RCC 7860 (cell line): ENCODE measurements around the gene PBRM1.

Experiments
- DNase-seq: peaks from one replicate; pipeline ENCODE4 v3.0.0-alpha.2; 2015; ENCODE audit warnings: low spot score
- FAIRE-seq: peaks from 2 replicates; lab custom pipeline; 2012; peaks lifted over from hg19 to GRCh38; lab: Jason Lieb, UNC

PBRM1 gene

DNA sequence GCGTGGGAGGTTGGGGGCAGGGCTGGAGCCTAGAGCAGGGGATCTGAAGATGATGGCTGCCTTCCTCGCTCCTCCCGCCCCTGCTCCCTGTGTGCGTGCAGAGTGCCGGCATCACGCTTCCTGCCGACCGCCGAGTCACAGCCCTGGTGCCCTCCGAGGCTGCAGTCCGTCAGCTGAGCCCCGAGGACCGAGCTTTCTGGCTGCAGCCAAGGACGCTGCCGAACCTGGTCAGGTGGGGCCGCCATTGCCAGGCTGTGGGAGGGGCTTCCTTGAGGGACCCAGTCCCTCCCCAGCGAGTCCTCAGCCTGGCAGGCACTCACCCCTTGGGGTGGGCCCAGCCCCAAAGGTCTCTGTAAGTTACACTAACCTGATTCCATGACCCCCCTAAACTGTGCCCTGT, 173.0 kb downstream of the PBRM1 start:
- no peak for FAIRE-seq

DNA sequence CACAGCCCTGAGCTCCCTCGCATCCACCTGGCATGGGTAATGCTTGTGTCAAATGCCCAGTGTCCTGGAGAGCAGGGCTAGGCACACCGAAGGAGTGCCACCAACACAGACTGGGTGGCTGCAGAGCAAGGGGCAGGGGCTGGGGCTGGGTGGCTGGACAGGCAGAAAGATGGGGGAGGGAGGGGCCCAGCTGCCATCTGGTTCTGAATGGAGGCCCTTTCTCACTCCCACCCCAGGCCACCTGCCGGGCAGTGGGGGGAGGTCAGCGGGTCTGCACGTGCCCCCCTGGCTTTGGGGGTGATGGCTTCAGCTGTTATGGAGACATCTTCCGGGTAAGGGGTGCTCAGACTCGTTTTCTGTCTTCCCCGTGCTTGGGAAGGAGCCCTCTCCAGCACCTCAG, 173.6 kb downstream of the PBRM1 start:
- no peak for FAIRE-seq
- no peak for DNase-seq

More for the DNA sequence above, 173.0 kb downstream of the PBRM1 start:
- DNase-seq: no peak

DNA sequence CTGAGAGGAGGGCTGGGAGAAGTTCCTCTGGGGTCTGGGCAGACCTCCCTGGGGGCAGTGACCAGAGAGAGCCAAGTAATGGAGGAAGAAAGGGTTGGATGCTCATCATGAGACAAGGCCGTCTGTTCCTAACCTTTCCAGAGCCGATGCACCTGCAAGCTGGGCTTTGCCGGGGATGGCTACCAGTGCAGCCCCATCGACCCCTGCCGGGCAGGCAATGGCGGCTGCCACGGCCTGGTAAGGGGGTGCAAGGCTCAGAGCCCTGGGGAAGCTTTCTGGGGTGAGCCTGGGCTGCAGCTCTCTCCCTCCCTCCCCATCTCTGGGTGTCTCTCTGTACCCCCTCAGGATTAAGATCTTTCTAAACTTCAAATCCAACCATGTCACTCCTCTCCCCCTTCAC, 174.2 kb downstream of the PBRM1 start:
- no peak for DNase-seq
- FAIRE-seq: no peak

DNA sequence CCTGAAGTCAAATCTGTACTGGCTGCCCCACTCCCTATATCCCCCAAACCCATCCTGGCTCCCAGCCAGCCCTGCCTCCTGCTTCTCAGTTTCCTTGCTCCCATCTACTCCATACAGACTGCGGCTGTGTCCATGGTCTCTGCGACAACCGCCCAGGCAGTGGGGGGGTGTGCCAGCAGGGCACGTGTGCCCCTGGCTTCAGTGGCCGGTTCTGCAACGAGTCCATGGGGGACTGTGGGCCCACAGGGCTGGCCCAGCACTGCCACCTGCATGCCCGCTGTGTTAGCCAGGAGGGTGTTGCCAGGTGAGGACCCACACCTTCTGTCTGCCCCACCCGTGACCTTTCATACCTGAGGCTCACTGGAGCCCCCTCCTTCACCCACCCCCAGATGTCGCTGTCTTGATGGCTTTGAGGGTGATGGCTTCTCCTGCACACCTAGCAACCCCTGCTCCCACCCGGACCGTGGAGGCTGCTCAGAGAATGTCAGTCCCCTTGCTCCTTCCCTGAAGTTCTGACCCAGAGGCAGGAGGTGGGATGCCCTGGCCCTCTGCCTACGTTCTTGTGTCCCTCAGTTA, 175.9 kb downstream of the PBRM1 start:
- no peak for DNase-seq
- no peak for FAIRE-seq

DNA sequence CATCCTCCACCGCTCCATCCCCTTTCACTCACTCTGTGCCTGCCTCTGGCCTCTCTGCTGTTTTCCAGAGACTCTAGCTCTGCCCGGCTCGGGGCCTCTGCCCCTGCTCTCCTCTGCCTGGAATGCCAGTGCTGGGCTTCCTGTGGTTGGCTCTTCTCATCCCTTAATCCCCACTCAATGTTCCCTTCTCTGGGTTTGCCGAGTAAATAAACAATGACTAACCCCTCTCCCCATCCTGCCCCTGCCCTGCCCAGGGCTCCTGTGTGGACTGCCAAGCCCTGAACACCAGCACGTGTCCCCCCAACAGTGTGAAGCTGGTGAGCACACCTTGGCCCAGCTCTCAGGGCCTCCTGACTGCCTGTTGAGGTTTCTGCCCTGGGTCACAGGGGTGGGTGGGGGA, 178.4 kb downstream of the PBRM1 start:
- FAIRE-seq: no peak
- DNase-seq: peak; percentile 44

DNA sequence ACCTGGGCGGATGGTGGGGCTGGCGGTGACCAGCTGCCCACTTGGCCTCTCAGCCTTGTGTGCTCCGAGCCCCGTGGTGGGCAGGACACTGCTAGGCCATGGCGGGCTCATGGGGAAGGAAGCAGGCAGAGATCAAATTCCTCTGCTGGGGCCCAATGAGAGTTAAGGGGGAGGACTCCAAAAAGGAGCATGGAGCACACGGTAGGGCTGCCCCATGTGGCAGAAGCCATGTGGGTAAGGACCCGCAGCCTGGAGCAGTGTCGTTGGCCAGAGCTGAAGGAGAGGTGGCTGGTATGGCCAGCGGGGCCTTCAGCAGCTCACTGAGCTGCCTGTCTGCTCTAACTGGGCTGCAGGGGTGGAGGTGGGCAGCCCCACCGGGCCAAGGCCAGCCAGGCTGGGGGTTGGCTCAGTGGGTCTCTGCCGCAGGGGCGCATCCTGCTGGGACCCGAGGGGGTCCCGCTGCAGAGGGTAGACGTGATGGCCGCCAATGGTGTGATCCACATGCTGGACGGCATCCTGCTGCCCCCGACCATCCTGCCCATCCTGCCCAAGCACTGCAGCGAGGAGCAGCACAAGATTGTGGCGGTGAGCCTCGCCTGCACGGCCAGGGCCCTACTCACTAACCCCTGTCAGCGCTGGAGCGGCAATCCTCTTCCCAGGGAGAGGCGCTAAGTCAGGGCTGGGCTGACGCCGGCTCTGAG, 179.3 kb downstream of the PBRM1 start:
- FAIRE-seq: no peak

DNA sequence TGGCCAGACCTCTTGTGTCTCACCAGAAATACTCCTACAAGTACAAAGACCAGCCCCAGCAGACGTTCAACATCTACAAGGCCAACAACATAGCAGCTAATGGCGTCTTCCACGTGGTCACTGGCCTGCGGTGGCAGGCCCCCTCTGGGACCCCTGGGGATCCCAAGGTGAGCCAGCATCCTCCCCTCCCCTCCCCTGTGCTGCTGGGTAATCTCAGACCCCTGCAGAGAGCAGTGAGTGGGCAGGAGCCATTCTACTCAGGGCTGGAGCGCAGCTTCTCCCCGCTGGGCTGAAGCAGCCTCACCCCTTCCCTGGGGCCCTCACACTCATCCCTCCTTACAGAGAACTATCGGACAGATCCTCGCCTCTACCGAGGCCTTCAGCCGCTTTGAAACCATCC, 180.7 kb downstream of the PBRM1 start:
- no peak for DNase-seq
- FAIRE-seq: no peak

More for the DNA sequence above, 179.3 kb downstream of the PBRM1 start:
- DNase-seq: no peak

DNA sequence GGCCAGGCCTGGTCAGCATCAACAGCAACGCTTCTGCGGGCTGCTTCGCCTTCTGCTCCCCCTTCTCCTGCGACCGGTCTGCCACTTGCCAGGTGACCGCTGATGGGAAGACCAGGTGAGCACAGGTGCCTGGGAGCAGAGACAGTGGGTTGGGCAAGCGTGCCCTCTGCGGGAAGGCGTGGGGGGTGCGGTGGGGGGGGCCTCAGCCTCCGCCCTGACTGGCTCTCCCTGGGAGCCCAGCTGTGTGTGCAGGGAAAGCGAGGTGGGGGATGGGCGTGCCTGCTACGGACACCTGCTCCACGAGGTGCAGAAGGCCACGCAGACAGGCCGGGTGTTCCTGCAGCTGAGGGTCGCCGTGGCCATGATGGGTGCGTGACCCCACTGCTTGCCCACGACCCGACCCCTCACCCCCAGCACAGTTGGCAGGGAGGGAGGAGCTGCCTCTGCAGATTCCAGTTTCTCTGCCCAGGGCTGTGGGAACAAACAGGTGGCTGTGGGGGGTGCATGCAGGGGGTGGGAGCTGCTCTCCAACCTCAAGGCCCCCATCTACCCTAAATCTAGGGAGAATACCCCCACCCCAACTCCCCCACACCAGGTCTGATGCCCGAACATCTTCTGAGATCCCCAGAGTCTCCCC, 181.8 kb downstream of the PBRM1 start:
- DNase-seq: no peak
- no peak for FAIRE-seq

DNA sequence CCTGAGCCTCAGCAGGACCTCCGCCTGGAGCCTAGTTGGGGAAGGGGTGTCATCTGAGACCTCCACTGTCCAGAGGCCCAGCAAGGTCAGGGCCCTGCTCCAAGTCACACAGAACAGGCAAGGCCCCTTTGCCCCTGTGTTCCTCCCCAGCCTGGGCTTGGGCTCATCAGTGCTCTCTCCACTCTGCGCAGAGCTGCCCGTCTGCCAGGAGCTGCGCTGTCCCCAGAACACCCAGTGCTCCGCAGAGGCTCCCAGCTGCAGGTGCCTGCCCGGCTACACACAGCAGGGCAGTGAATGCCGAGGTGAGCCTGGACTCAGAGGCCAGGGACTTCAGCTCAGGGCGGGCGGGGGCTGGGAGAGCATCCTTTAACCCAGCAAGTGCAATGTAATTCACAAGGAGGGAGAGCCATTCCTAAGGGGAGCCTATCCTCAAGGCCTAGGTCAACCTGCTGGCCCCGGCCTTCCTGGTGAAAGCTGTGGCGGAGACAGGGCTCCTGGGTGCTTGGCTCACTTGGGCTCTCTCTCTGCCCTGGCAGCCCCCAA, 182.8 kb downstream of the PBRM1 start:
- no peak for DNase-seq
- FAIRE-seq: no peak

DNA sequence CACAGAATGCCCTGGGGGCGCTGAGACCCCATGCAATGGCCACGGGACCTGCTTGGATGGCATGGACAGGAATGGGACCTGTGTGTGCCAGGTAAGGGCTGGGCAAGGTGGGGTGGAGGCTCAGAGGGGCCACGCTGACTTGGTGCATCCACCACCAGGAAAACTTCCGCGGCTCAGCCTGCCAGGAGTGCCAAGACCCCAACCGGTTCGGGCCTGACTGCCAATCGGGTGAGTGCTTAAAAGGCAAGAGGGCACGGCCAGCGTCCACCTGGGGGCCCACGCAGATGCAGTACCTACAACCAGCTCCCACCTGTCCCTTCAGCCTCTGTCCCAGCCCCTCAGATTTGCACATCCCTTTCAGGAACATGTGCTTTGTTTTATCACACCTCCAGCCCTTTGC, 183.7 kb downstream of the PBRM1 start:
- no peak for DNase-seq
- FAIRE-seq: no peak

DNA sequence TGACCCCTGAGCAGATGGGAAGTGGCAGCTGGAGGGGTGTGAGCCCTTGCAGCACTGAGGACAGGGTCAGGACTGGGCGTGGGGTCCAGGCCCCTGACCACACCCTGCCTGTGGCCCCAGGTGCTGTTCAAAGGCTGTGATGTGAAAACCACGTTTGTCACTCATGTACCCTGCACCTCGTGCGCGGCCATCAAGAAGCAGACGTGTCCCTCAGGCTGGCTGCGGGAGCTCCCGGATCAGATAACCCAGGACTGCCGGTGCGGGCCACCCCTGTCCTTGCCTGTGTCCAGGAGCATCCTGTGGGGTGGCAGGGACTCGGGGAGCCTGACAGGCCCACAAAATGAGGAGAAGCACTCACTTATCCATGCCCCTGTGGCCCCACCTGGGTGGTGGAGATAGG, 184.7 kb downstream of the PBRM1 start:
- no peak for DNase-seq
- FAIRE-seq: no peak

DNA sequence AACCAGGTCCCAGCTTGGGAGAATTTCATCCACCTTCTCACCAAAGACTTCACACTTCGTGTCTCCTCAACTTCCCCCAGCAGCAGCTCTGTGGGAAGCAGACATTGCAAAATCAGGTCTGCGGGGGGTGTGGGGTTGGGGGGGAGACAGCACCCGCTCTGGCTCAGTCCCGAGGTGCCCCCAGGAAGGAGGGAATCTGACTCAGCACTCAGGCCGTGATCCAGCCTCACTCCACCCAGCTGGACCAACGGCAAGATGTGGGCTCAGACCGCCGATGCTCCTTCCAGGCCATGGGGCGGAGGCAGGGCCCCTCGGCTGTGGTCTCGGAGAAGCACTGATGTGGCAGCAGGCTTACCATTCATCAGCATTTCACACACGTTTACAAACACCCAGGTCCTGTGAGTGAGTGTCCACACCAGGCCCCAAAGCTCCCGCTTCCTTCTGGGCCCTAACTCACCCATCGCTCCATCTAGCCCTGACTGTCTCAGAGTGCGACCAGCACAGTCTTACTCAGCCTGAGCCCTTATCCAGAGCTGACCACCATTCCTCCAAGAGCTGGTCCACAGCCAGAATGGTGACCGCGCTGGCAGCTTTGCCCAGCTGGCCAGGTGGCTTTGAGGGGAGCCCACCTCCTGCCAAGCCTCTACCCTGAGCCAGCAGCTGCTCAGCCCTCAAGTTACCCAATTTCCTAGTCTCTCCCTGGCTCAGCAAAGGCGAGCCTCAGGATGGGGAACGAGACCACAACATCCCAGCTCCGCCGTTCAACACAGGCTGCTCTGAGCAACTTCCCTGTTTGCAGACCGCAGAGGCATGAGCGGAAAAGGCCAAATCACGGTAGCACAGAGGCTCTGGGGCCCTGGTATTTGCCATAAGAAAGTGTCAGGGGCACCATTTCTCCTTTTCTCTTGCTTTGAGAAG, 187.3 kb downstream of the PBRM1 start:
- peak; percentile 3 for DNase-seq
- FAIRE-seq: no peak

DNA sequence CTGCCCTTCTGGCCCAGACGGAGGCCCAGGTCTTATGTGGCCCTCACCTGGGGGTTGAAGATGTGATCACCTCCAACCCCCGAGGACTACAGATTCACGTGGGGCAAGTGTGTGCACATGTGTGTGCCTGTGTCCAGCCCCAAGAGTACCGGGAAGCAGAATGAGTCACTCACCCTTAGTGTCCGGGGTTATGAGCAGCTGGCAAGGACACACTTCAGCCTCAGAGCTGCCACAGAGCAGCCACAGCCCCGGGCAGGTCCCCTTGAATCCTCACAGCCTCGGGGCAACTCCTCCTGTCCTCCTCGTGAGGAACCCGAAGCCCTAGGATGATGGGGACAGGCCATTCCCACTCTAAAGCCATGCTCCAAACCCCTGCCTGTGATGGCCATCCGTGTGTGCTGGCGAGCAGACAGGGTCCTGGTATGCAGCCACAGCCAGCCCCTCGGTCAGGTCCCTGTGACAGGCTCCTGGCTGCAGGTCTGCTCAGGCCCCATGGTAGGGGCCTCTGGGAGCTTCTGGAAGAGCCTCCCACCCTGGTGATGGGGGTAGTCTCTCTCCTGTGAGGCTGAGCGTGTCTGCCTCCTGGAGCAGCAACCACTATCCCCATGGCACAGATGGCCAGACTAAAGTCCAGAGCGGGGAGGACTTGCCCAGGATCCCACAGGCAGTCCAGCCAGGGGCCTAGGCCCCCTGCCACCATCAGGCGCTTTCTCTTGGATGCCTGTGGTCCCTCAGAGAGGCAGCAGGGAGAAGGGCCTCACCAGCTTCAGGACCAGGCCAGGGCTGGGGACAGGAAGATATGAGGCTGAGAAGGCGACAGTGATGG, 189.7 kb downstream of the PBRM1 start:
- no peak for FAIRE-seq
- peak; percentile 42 for DNase-seq
